ENCODE data around the gene PTPDC1.

Gene PTPDC1

DNA sequence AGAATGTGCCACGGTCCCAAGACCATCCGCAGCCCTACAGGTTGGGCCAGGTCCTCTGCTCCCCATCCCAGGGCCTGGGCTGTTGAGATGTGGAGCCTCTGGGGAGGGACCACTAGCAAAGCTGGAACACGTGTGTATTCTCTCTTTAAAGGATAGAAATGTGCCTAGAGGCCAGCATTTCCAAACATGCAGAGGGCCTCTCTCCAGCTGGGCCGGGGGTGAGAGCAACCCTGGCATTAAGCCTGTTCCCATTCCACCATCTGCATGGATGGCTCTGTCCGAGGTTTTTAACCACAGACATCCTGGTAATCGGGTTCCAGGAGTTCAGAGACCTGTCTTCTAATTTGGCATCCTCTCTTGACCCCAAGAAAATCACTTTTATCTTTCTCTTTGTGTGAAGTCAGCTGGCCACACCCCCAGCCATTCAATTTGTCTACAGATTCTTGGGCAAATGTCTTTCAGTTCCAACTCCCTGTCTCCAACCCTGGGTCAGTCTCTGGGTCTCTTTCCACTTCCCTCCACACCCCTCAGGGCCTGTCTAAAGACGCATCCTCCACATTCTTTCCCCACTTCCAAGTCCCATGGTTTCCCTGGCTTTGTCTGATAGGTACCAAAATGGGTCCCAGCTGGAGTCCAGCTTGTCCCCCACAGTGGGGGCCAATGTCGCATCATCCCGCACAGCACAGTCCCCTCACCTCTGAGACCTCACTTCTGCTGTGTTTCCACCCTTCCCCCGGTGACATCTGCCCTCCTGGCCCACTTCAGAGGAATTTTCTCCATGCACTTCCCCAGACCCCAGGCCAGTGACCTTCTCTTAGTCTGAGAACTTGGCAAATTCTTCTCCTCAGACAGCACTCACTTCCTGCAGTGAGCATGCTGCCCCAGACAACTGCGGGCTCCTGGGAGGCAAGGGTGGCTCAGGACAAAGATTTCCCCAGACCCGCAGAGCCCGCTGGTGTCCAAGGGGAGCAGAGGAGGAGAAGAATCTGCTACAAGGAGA, 56.8 kb downstream of the PTPDC1 start:
- TF ChIP-seq, protein P1, sequence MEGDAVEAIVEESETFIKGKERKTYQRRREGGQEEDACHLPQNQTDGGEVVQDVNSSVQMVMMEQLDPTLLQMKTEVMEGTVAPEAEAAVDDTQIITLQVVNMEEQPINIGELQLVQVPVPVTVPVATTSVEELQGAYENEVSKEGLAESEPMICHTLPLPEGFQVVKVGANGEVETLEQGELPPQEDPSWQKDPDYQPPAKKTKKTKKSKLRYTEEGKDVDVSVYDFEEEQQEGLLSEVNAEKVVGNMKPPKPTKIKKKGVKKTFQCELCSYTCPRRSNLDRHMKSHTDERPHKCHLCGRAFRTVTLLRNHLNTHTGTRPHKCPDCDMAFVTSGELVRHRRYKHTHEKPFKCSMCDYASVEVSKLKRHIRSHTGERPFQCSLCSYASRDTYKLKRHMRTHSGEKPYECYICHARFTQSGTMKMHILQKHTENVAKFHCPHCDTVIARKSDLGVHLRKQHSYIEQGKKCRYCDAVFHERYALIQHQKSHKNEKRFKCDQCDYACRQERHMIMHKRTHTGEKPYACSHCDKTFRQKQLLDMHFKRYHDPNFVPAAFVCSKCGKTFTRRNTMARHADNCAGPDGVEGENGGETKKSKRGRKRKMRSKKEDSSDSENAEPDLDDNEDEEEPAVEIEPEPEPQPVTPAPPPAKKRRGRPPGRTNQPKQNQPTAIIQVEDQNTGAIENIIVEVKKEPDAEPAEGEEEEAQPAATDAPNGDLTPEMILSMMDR (IDR thresholded peaks at IDR 0.05): no peak
- peak overlapping the region; percentile 54 for H3K4me3 ChIP-seq
- DNase-seq (ENCODE audit: low spot score): no peak
- peak overlapping the region; percentile 90 to 97 for H3K27ac ChIP-seq

DNA sequence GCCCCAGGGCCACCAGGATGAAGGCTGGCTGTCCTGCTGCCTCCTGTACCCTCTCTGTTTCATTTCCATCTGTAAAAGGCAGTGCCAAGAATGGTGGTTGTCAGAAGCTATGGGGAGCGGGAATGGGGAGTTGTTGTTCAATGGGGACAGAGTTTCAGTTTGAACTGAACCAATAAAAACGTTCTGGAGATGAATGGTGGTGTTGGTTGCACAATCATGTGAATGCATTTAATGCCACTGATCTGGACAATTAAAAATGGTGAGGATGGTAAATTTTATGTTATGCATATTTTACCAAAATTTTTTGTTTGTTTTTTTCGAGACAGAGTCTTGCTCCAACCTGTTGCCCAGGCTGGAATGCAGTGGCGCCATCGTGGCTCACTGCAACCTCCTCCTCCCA, 58.1 kb downstream of the PTPDC1 start:
- no peak overlapping the region for H3K4me3 ChIP-seq
- TF ChIP-seq, protein P1 (IDR thresholded peaks at IDR 0.05): no peak
- DNase-seq (ENCODE audit: low spot score): no peak
- H3K27ac ChIP-seq: peak overlapping the region in 1 of 2 donors; percentile 97

DNA sequence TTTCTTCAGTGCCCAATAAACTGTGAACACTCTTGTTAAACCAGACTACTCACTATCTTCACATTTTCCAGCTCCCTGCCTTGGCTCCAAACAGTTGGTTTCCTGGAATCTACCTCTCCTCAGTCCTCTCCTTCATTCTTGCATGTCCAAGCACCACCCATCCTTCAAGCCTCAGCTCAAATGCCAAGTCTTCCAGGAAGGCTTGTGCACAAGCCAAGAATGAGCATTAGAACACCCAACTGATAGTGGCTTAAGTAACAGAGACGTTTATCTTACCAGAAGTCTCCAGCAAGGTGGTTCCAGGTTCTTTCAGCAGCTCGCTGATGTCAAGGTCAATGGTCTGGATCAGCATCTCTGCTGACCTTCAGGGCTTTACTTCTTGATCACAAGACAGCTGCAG, 60.1 kb downstream of the PTPDC1 start:
- TF ChIP-seq, protein P1 (IDR thresholded peaks at IDR 0.05): no peak
- Histone ChIP-seq H3K4me3 (no peak overlapping the region), H3K27ac (no peak overlapping the region)
- DNase-seq (ENCODE audit: low spot score): no peak

DNA sequence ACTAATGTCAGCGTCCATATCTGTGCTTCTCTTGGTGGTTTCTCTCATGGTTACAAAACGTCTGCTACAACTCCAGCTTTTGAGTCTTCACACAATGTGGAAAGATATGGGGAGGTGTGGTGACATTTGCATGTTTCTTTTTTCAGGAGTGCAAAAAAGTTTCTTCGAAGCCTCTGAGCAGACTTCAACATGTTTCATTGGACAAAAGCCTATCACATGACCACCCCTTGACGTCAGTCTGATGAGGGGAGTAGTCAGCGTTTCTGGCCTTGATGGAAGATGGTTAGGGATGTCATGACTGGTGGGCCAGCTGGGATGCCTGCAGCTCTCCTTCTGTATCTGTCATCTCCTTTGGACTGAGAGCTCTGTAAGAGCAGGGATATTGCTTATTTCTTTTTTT, 61.4 kb downstream of the PTPDC1 start:
- Histone ChIP-seq H3K27ac (no peak overlapping the region), H3K4me3 (no peak overlapping the region)
- DNase-seq (ENCODE audit: low spot score): no peak
- TF ChIP-seq, protein P1 (IDR thresholded peaks at IDR 0.05): no peak

DNA sequence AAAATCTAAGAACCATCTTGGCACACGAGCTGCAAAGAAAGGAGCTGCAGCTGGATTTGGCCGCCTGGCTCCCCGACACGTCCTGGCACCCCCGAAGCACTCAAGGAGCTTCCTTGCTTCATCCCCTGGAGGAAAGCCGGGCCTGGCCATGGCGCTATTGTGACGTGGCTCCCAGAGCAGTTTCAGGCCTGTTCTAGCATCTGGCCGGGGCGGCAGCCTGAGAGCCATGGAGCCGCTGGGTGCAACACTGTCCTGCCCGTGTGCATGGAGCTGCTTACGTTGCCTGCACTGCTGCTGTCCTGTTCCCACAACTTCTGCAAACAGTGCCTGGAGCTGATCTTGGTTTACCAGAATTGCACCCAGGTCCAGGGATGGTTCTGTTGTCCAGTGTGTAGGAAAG, 63.5 kb downstream of the PTPDC1 start:
- no peak for DNase-seq (ENCODE audit: low spot score)
- no peak overlapping the region for H3K4me3 ChIP-seq
- TF ChIP-seq, protein P1 (IDR thresholded peaks at IDR 0.05): no peak

DNA sequence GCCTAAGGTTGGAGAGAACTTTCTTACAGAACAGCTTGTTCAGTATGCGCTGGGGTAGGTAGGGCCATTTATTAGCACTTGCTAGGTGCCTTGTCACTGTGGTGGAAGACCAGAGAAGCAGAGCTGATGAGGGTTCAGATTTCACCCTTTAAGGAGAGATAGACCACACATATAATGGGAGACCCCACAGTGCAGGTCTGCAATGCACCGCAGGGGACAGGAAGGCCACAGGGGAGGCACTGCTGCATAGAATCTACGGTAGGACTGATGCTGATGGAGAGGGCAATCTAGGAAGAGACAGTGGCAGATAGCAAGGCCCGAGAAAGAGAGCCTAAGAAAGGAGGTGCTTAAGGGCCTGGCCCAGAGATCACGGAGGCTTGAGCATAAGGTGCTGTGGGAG, 64.2 kb downstream of the PTPDC1 start:
- no peak overlapping the region for H3K4me3 ChIP-seq
- TF ChIP-seq, protein P1 (IDR thresholded peaks at IDR 0.05): no peak
- H3K27ac ChIP-seq: no peak overlapping the region
- no peak for DNase-seq (ENCODE audit: low spot score)

More for the DNA sequence above, 63.5 kb downstream of the PTPDC1 start:
- no peak overlapping the region for H3K27ac ChIP-seq

DNA sequence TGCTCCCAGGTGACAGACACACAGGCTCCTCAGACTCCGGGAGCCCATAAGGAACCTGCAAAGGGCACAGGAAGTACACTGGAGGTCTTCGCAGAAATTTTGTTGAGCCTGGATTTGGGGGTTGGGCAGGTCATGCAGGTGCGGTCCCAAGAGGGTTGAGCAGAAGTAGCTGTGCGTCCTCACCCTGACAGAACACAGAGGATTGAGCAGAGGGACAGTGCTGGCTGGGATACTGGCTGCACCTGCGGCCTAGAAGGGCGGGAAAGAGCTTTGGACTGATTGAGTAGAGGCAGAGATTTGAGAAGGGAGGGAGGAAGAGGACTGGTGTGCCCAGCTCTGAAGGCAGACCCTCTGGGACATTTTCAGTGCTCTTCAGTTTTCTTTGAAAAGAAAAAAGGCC, 65.4 kb downstream of the PTPDC1 start:
- H3K27ac ChIP-seq: no peak overlapping the region
- H3K4me3 ChIP-seq: no peak overlapping the region
- TF ChIP-seq, protein P1 (IDR thresholded peaks at IDR 0.05): no peak
- no peak for DNase-seq (ENCODE audit: low spot score)
